ENCODE measurements around the gene GNA14. TPM values are rescaled to one million over a fixed set of nuclear protein-coding genes. Genes with fewer than 3 reads are reported as not detected.
"Not testable (repeated sequence)": the region's sequence is repeated elsewhere in the genome, so short reads cannot be mapped to it uniquely, and the experiment has no call there.

GNA14 gene
- total and polyA plus RNA-seq, 7 donors, result 5.0 to 29.2 (median 7.8) TPM

DNA sequence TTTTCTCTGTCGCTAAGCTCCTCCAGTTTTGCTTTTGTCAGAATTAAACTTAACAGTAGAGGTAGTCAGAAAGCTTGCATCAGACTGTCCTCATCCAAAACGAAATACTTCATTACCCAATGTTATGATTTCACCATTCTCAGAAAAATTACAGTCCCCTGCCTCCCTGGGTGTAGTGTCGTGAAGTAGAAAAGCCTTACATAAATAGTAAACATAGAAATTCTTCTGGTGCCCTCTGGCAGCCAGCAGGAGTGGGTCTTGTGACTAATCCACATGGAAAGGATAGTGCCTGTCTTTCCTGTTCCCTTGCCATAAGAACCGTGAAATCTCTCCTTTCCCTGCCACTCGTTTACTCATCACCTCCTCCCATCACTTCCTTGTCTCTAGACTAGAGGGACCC lies 230.6 kb downstream of the GNA14 start:
- intact Hi-C loops (cut with DNase I), result no loop called here

DNA sequence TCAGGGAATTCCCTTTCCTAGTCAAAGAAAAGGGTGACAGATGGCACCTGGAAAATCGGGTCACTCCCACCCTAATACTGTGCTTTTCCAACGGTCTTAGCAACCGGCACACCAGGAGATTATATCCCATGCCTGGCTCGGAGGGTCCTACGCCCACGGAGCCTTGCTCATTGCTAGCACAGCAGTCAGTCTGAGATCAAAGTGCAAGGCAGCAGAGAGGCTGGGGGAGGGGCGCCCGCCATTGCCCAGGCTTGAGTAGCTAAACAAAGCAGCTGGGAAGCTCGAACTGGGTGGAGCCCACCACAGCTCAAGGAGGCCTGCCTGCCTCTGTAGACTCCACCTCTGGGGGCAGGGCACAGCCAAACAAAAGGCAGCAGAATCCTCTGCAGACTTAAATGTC lies 239.6 kb downstream of the GNA14 start:
- H3K27ac ChIP-seq; H3K9me3 ChIP-seq; H3K27me3 ChIP-seq; DNase-seq; intact Hi-C loops (cut with DNase I); H3K4me1 ChIP-seq; H3K4me3 ChIP-seq: not testable (repeated sequence)
- H3K36me3 ChIP-seq, result peaks cover 0 to 41% (median 4%) of the 10 kb centered on the region in 4 donors
- 93 to 97% methylated on average over 9 of the region's 9 CpGs for WGBS, 2 donors

More for the DNA sequence above, 230.6 kb downstream of the GNA14 start:
- no peaks in the 10 kb centered on the region for H3K36me3 ChIP-seq
- H3K4me3 ChIP-seq, result no peak overlapping the region
- H3K4me1 ChIP-seq, result peaks cover 0 to 5% (median 0%) of the 10 kb centered on the region in 4 donors
- no peak for DNase-seq
- H3K27me3 ChIP-seq, result no peaks in the 10 kb centered on the region
- H3K27ac ChIP-seq, result no peak overlapping the region
- WGBS, 2 donors, result 67 to 71% methylated on average over 5 of the region's 5 CpGs
- H3K9me3 ChIP-seq, result no peaks in the 10 kb centered on the region
- TF ChIP-seq POLR2AphosphoS5 (IDR thresholded peaks at IDR 0.05) (no peak), POLR2A (IDR thresholded peaks at IDR 0.05) (no peak), EP300 (IDR thresholded peaks at IDR 0.05) (no peak)
- TF ChIP-seq, protein P1, sequence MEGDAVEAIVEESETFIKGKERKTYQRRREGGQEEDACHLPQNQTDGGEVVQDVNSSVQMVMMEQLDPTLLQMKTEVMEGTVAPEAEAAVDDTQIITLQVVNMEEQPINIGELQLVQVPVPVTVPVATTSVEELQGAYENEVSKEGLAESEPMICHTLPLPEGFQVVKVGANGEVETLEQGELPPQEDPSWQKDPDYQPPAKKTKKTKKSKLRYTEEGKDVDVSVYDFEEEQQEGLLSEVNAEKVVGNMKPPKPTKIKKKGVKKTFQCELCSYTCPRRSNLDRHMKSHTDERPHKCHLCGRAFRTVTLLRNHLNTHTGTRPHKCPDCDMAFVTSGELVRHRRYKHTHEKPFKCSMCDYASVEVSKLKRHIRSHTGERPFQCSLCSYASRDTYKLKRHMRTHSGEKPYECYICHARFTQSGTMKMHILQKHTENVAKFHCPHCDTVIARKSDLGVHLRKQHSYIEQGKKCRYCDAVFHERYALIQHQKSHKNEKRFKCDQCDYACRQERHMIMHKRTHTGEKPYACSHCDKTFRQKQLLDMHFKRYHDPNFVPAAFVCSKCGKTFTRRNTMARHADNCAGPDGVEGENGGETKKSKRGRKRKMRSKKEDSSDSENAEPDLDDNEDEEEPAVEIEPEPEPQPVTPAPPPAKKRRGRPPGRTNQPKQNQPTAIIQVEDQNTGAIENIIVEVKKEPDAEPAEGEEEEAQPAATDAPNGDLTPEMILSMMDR (IDR thresholded peaks at IDR 0.05), result no peak

DNA sequence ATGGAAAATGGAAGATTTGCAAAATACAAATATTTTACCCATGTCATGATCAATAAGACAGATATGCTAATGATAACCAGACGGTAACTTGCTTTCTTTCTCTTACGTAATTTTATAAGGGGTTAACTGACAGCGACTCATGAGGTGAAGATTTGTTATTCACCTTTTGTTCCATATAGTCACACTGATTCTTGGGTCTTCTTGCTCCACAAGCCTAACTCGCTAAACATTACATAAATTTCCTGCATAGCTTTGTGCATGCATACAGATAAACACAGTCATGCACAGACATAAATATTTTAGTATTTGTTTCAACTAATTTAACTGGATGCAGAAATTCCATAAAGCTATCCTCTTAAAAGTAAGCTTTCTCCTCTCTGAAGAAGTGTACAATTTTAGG lies 244.9 kb downstream of the GNA14 start:
- intact Hi-C loops (cut with DNase I), result no loop called here
- peaks cover 0 to 32% (median 4%) of the 10 kb centered on the region in 4 donors for H3K36me3 ChIP-seq
- 79 to 92% methylated on average over 4 of the region's 4 CpGs for WGBS, 2 donors
- H3K27ac ChIP-seq, result no peak overlapping the region
- H3K9me3 ChIP-seq, result no peaks in the 10 kb centered on the region
- no peaks in the 10 kb centered on the region for H3K4me1 ChIP-seq
- no peak for DNase-seq
- no peaks in the 10 kb centered on the region for H3K27me3 ChIP-seq
- H3K4me3 ChIP-seq, result no peak overlapping the region
- no peak for TF ChIP-seq POLR2AphosphoS5 (IDR thresholded peaks at IDR 0.05)
- no peak for TF ChIP-seq EP300 (IDR thresholded peaks at IDR 0.05)
- TF ChIP-seq POLR2A (IDR thresholded peaks at IDR 0.05), result no peak
- TF ChIP-seq, protein P1 (IDR thresholded peaks at IDR 0.05), result no peak

DNA sequence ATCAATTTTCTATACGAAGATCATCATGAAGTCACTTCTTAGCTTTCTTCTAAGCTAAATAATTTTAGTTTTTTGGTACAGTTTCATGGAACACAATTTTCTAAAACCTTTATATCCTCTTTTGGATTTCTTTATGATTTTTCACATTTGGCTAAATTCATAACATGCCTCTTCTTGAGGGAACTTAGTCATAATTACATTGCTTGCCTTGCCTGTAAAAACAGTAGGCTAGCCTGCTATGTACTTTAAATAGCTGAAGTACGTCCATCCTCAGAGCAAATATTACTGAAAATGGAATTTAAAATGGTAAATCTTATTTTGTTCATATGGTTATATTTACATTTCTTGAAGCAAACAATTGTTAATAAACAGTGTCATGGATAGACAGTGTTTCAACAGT lies 245.8 kb downstream of the GNA14 start:
- TF ChIP-seq, protein P1 (IDR thresholded peaks at IDR 0.05), result no peak
- TF ChIP-seq EP300 (IDR thresholded peaks at IDR 0.05), result no peak
- no peak for TF ChIP-seq POLR2A (IDR thresholded peaks at IDR 0.05)
- no peak for TF ChIP-seq POLR2AphosphoS5 (IDR thresholded peaks at IDR 0.05)
- no peak overlapping the region for H3K4me3 ChIP-seq
- no peak overlapping the region for H3K27ac ChIP-seq
- no peaks in the 10 kb centered on the region for H3K27me3 ChIP-seq
- WGBS, 2 donors, result 84 to 89% methylated on average over 2 of the region's 2 CpGs
- peaks cover 0 to 23% (median 3%) of the 10 kb centered on the region in 4 donors for H3K36me3 ChIP-seq
- no peak for DNase-seq
- intact Hi-C loops (cut with DNase I), result no loop called here
- no peaks in the 10 kb centered on the region for H3K4me1 ChIP-seq
- no peaks in the 10 kb centered on the region for H3K9me3 ChIP-seq

DNA sequence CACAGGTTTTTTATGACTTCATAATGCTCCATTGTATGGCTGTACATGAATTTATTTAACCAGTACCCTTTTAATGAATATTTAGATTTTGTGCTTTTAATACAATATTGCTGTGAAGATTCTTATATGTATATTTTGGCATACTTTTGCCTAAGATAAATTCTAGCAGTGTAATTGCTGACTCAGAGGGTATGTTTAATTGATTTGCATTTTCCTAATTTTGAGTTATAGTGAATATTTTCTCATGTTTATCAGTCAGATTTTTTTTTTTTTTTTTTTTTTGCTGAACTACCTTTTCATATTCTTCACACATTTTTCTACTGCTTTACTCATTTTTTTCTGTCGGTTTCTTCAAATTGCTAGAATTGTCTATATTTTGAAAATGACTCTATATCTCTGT lies 248.2 kb downstream of the GNA14 start:
- 79 to 96% methylated on average over 1 of the region's 1 CpG for whole genome bisulfite sequencing, 2 donors
- H3K36me3 ChIP-seq, result no peaks in the 10 kb centered on the region
- H3K27ac ChIP-seq, result no peak overlapping the region
- no peaks in the 10 kb centered on the region for H3K9me3 ChIP-seq
- no peak overlapping the region for H3K4me3 ChIP-seq
- H3K4me1 ChIP-seq, result no peaks in the 10 kb centered on the region
- TF ChIP-seq, protein P1 (IDR thresholded peaks at IDR 0.05), result no peak
- TF ChIP-seq EP300 (IDR thresholded peaks at IDR 0.05) (no peak), POLR2AphosphoS5 (IDR thresholded peaks at IDR 0.05) (no peak), POLR2A (IDR thresholded peaks at IDR 0.05) (no peak)
- H3K27me3 ChIP-seq, result no peaks in the 10 kb centered on the region
- intact Hi-C loops (cut with DNase I), result no loop called here
- no peak for DNase-seq

DNA sequence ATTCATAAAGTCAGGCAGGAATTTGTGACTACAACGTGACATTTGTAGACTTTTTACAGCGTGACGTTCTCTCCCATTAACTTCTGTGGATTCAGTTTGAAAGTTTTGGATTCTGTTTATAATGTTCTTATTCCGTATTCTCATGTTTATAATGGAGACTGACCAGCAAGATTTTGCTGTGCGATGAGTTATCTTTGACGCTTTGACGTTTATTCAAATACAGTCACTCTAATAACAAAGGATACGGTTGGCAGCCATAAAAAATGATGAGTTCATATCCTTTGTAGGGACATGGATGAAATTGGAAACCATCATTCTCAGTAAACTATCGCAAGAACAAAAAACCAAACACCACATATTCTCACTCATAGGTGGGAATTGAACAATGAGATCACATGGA lies 249.5 kb downstream of the GNA14 start:
- H3K4me3 ChIP-seq; H3K4me1 ChIP-seq; DNase-seq; intact Hi-C loops (cut with DNase I); H3K9me3 ChIP-seq; H3K27me3 ChIP-seq; H3K36me3 ChIP-seq; H3K27ac ChIP-seq: not testable (repeated sequence)
- 87 to 90% methylated on average over 9 of the region's 9 CpGs for WGBS, 2 donors
